ENCODE results near the gene PAN3.

DNA sequence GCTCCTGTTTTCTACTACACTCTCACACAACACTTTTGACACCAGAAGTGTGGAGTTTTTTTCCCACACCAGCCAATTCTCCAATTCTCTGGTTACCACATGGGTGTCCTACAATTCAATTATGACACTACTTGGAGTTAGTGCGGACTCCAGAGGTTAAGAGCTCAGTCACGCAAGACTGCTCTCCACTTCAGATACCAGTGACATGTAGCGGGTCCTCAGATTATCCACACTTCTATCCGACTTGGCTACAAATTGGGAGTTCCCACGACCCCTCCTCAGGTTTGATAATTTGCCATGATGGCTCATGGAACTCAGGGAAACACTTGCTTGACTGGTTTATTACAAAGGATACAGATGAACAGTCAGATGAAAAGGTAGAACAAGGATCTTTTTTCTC lies 32.9 kb downstream of the PAN3 start:
- TF ChIP-seq POLR2A (IDR thresholded peaks at IDR 0.05; ENCODE audit: low read length), result no peak
- TF ChIP-seq GATA1 (IDR thresholded peaks at IDR 0.05; ENCODE audit: low read depth, low read length), result no peak
